Ascending aorta (tissue), 2 donors: ENCODE data around the gene MEOX2. TPM values are rescaled to one million over a fixed set of nuclear protein-coding genes. Genes with fewer than 3 reads are reported as not detected.

ENCODE experiments used
- DNase-seq, 2 donors: peaks; one replicate each; pipeline ENCODE4 v3.0.0-alpha.2; 2019; ENCODE audit warnings: low spot score in 2 of 2
- H3K27ac ChIP-seq, 2 donors: fragments of 200-600 bp; sonication (generic); one replicate each; pipeline ENCODE4 v1.5.1; 2016 to 2017; ENCODE audit warnings: mild to moderate bottlenecking in 1 of 2
- H3K27me3 ChIP-seq: fragments of 200-600 bp; sonication (generic); one replicate; pipeline ENCODE4 v1.5.1; 2017
- H3K36me3 ChIP-seq, 2 donors: fragments of 200-600 bp; sonication (generic); one replicate each; pipeline ENCODE4 v1.5.1; 2016
- H3K4me1 ChIP-seq, 2 donors: fragments of 200-600 bp; sonication (generic); one replicate each; pipeline ENCODE4 v1.5.1; 2016 to 2017; ENCODE audit warnings: mild to moderate bottlenecking in 1 of 2
- H3K4me3 ChIP-seq, 2 donors: fragments of 200-600 bp; sonication (generic); one replicate each; pipeline ENCODE4 v1.5.1; 2016 to 2017; ENCODE audit warnings: mild to moderate bottlenecking in 1 of 2
- H3K9me3 ChIP-seq, 2 donors: fragments of 200-600 bp; sonication (generic); one replicate each; pipeline ENCODE4 v1.5.1; 2016
- intact Hi-C: fragments of 100-400 bp; cut with DNase I; formaldehyde crosslinking; loops from one replicate; pipeline ENCODE4 v1.15.1; 2023
- total RNA-seq: library from RNA; depleted of rRNA; stranded (reverse); fragments of >200 nt; gene quantifications from one replicate; pipeline ENCODE4 v1.1.0, GENCODE V29; 2016
- TF ChIP-seq, protein P1 (sequence below), 3 experiments: fragments of 200-600 bp in 2 of 3; fragments of 450-650 bp in 1 of 3; sonication (generic) in 2 of 3; IDR thresholded peaks; one replicate each; pipeline ENCODE4 v1.5.1; 2016 to 2019; ENCODE audit warnings: antibody characterized with exemption in 3 of 3, mild to moderate bottlenecking in 1 of 3, moderate library complexity in 1 of 3

MEOX2 gene
- total RNA-seq, 1 donor from 2014 or later = 35.0 TPM

DNA sequence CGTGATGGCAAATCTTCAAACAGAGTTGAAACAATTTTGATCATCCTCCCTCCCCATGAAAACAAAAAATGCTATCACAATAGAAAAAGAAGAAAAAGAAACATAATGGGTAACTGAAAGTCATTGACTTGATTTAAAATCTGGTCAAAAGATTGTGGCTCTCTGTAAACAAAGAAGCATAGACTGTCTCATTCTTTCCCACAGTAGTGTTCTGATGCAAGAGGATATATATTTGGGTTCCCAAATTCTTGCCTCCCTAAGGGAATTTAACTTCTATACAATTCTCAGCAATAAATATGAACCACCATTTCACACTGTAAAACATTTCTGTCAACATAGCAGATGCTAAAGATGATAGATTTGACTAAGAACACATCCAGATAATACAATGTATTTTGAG lies 32.8 kb upstream of the MEOX2 start:
- H3K27me3 ChIP-seq = no peaks in the 10 kb centered on the region

DNA sequence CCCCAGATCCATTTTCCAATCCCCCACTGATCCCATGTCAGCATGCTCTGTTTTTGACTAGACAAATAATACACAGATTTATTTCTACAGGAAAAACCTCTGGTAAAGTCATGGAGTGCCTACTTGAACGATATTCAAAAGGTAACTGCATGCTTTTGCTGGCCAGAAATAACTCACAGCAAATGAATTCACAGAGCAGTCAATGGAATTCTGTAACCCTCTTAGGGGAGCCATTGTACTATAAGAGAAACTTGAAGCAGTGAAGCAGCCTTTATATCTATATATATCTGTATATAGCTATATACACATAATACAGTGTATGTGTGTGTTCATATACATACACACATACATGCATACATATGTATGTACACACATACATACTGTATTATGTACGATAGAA lies 29.0 kb upstream of the MEOX2 start:
- Histone ChIP-seq H3K27me3 (no peaks in the 10 kb centered on the region), H3K4me1 (no peaks in the 10 kb centered on the region), H3K27ac (no peak overlapping the region), H3K36me3 (no peaks in the 10 kb centered on the region), H3K9me3 (no peaks in the 10 kb centered on the region), H3K4me3 (no peak overlapping the region)
- no peak for DNase-seq
- TF ChIP-seq, protein P1, sequence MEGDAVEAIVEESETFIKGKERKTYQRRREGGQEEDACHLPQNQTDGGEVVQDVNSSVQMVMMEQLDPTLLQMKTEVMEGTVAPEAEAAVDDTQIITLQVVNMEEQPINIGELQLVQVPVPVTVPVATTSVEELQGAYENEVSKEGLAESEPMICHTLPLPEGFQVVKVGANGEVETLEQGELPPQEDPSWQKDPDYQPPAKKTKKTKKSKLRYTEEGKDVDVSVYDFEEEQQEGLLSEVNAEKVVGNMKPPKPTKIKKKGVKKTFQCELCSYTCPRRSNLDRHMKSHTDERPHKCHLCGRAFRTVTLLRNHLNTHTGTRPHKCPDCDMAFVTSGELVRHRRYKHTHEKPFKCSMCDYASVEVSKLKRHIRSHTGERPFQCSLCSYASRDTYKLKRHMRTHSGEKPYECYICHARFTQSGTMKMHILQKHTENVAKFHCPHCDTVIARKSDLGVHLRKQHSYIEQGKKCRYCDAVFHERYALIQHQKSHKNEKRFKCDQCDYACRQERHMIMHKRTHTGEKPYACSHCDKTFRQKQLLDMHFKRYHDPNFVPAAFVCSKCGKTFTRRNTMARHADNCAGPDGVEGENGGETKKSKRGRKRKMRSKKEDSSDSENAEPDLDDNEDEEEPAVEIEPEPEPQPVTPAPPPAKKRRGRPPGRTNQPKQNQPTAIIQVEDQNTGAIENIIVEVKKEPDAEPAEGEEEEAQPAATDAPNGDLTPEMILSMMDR (IDR thresholded peaks at IDR 0.05) = no peak
- intact Hi-C loops = no loop called here

More for the DNA sequence above, 32.8 kb upstream of the MEOX2 start:
- intact Hi-C loops = no loop called here
- Histone ChIP-seq H3K9me3 (no peaks in the 10 kb centered on the region), H3K36me3 (no peaks in the 10 kb centered on the region), H3K4me1 (no peaks in the 10 kb centered on the region), H3K4me3 (no peak overlapping the region), H3K27ac (no peak overlapping the region)
- TF ChIP-seq, protein P1 (IDR thresholded peaks at IDR 0.05) = no peak
- DNase-seq = no peak

DNA sequence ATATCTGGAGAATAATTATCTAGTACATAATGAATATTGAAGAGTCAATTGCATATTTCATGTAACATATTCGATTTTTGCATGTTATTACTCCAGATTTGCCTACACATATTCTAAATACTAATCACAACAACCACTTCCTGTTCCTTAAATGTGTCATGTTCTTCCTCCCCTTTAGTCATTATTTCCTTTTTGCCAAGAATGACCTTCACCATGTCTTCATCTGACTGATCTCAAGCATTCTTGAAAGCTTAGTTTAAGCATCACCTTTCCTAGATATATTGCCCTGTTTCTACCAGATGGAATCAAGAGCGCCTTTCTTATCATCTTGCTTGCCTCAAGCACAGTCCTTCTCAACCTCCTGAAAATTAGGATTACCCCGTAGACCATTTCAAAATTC lies 23.5 kb upstream of the MEOX2 start:
- H3K27me3 ChIP-seq = no peaks in the 10 kb centered on the region
- no peak for DNase-seq
- no peaks in the 10 kb centered on the region for H3K4me1 ChIP-seq
- no peak overlapping the region for H3K4me3 ChIP-seq
- TF ChIP-seq, protein P1 (IDR thresholded peaks at IDR 0.05) = no peak
- no peak overlapping the region for H3K27ac ChIP-seq
- no peaks in the 10 kb centered on the region for H3K36me3 ChIP-seq
- intact Hi-C loops = no loop called here
- H3K9me3 ChIP-seq = no peaks in the 10 kb centered on the region

DNA sequence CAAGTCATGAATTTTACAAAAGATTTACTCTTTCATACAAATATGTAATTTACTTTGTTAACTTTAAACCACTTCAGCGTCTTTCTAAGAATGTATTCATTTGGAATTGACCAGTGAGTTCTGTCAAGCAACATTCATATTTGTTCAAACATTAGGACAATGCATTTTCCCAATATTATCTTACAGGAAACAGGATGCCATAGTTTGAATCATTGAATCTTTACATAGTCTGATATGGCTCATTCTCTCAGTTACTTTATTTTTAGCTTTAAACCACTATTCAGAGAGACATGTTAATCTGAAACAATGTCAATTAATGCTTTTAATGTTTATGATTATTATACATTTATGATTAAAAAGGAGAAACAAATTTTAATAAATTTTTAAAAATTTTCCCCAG lies 21.1 kb upstream of the MEOX2 start:
- TF ChIP-seq, protein P1 (IDR thresholded peaks at IDR 0.05) = no peak
- no peaks in the 10 kb centered on the region for H3K4me1 ChIP-seq
- no peaks in the 10 kb centered on the region for H3K9me3 ChIP-seq
- no peaks in the 10 kb centered on the region for H3K36me3 ChIP-seq
- no peak overlapping the region for H3K27ac ChIP-seq
- no peak overlapping the region for H3K4me3 ChIP-seq
- H3K27me3 ChIP-seq = no peaks in the 10 kb centered on the region
- DNase-seq = no peak
- intact Hi-C loops = no loop called here

DNA sequence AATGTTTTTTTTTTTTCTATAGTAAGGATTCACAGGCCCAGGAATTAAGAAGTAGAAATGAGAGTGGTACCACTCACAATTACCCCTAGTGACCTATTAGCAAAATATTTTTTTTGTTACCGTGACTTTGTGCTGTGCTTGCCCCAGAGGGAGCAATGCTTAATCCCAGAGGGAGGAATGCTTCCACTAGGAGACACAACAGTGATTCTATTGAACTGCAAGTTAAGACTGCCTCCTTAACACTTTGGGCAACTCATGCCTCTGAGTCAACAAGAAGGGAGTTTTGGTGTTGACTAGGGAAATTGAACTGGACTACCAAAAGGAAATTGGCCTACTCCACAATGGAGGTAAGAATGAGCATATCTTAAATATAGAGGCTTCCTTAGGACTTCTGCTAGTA lies 17.2 kb upstream of the MEOX2 start:
- intact Hi-C loops = no loop called here
- Histone ChIP-seq H3K36me3 (no peaks in the 10 kb centered on the region), H3K27ac (no peak overlapping the region), H3K4me1 (no peaks in the 10 kb centered on the region), H3K4me3 (no peak overlapping the region), H3K9me3 (no peaks in the 10 kb centered on the region), H3K27me3 (no peaks in the 10 kb centered on the region)
- no peak for DNase-seq
- TF ChIP-seq, protein P1 (IDR thresholded peaks at IDR 0.05) = no peak

DNA sequence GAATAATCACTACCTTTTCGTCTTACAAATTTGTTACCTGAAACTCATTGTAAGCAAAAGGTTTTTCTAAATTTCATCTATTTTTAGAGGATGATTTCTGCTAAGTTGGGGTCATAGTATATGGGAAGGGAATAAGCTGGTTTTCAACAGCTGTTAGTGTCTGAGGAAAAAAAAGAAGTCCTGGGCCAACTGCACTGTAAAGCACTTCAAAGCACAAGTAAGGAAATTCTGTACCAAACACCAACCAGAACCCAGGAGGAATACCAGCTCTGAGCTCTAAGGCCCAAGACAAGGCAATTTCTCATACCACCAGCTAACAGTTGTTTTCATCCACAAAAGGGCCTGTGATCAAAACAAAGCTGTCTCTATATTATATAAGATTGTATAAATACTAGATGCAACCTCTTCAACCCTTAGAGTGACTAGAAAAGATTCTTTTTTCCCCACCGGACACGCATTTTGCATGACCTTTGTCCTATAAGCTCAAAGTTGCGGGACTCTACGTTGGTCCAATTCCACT lies 6.1 kb upstream of the MEOX2 start:
- H3K4me1 ChIP-seq = no peaks in the 10 kb centered on the region
- no peaks in the 10 kb centered on the region for H3K27me3 ChIP-seq
- H3K9me3 ChIP-seq = no peaks in the 10 kb centered on the region
- H3K27ac ChIP-seq = no peak overlapping the region
- DNase-seq = no peak
- intact Hi-C loops = no loop called here
- H3K4me3 ChIP-seq = no peak overlapping the region
- no peaks in the 10 kb centered on the region for H3K36me3 ChIP-seq
- TF ChIP-seq, protein P1 (IDR thresholded peaks at IDR 0.05) = no peak
